ENCODE data around the gene JAKMIP2. TPM values are rescaled to one million over a fixed set of nuclear protein-coding genes. Genes with fewer than 3 reads are reported as not detected.

The JAKMIP2 gene
- total and polyA plus RNA-seq, 7 donors: 0.01 to 0.08 (median 0.06) TPM; not detected in 2

GRCh38 chr5:147693233-147693632 is 89.3 kb downstream of the JAKMIP2 start:
- Histone ChIP-seq H3K27ac (no peak overlapping the region), H3K4me3 (no peak overlapping the region), H3K27me3 (ENCODE audit: insufficient read depth in 3 of 3, low read length in 2 of 3) (peaks cover 0 to 2% (median 0%) of the 10 kb centered on the region in 3 donors), H3K36me3 (ENCODE audit: insufficient read depth in 1 of 2, low read depth in 1 of 2) (no peaks in the 10 kb centered on the region), H3K4me1 (no peaks in the 10 kb centered on the region), H3K9me3 (no peaks in the 10 kb centered on the region)
- WGBS, 3 donors: 95 to 98% (median 98%) methylated on average over 1 of the region's 1 CpG
- DNase-seq (no peak), ATAC-seq (no peak)
- no peak for TF ChIP-seq CTCF (IDR thresholded peaks at IDR 0.05)
- intact Hi-C loops (cut with DNase I): no loop called here

GRCh38 chr5:147691130-147691529 is 91.4 kb downstream of the JAKMIP2 start:
- intact Hi-C loops (cut with DNase I): no loop called here
- H3K27ac ChIP-seq: no peak overlapping the region
- 55 to 59% (median 58%) methylated on average over 3 of the region's 3 CpGs for whole genome bisulfite sequencing, 3 donors
- no peak for TF ChIP-seq CTCF (IDR thresholded peaks at IDR 0.05)
- H3K4me3 ChIP-seq: no peak overlapping the region
- DNase-seq (no peak), ATAC-seq (no peak)
- no peaks in the 10 kb centered on the region for H3K9me3 ChIP-seq
- no peaks in the 10 kb centered on the region for H3K27me3 ChIP-seq (ENCODE audit: insufficient read depth in 3 of 3, low read length in 2 of 3)
- no peaks in the 10 kb centered on the region for H3K4me1 ChIP-seq
- H3K36me3 ChIP-seq (ENCODE audit: insufficient read depth in 1 of 2, low read depth in 1 of 2): no peaks in the 10 kb centered on the region

- H3K36me3 ChIP-seq (ENCODE audit: insufficient read depth in 1 of 2, low read depth in 1 of 2): no peaks in the 10 kb centered on the region
- no peaks in the 10 kb centered on the region for H3K9me3 ChIP-seq
- H3K4me1 ChIP-seq: no peaks in the 10 kb centered on the region
- ATAC-seq (no peak), DNase-seq (no peak)
- H3K4me3 ChIP-seq: no peak overlapping the region
- TF ChIP-seq CTCF (IDR thresholded peaks at IDR 0.05): no peak
- intact Hi-C loops (cut with DNase I): no loop called here
- WGBS, 3 donors: 79 to 91% (median 89%) methylated on average over 2 of the region's 2 CpGs
- no peaks in the 10 kb centered on the region for H3K27me3 ChIP-seq (ENCODE audit: insufficient read depth in 3 of 3, low read length in 2 of 3)
- H3K27ac ChIP-seq: no peak overlapping the region
Observed at GRCh38 chr5:147690595-147690994, 91.9 kb downstream of the JAKMIP2 start.

GRCh38 chr5:147689426-147689825 is 93.1 kb downstream of the JAKMIP2 start:
- Histone ChIP-seq H3K9me3 (no peaks in the 10 kb centered on the region), H3K4me1 (no peaks in the 10 kb centered on the region), H3K27me3 (ENCODE audit: insufficient read depth in 3 of 3, low read length in 2 of 3) (no peaks in the 10 kb centered on the region), H3K27ac (no peak overlapping the region), H3K4me3 (no peak overlapping the region), H3K36me3 (ENCODE audit: insufficient read depth in 1 of 2, low read depth in 1 of 2) (no peaks in the 10 kb centered on the region)
- WGBS, 3 donors: 67 to 76% (median 73%) methylated on average over 4 of the region's 4 CpGs
- no peak for TF ChIP-seq CTCF (IDR thresholded peaks at IDR 0.05)
- intact Hi-C loops (cut with DNase I): no loop called here
- ATAC-seq: no peak
- no peak for DNase-seq

- DNase-seq (no peak), ATAC-seq (no peak)
- WGBS, 3 donors: 34 to 42% (median 41%) methylated on average over 8 of the region's 8 CpGs
- intact Hi-C loops (cut with DNase I): no loop called here
- no peaks in the 10 kb centered on the region for H3K4me1 ChIP-seq
- no peak overlapping the region for H3K27ac ChIP-seq
- TF ChIP-seq CTCF (IDR thresholded peaks at IDR 0.05): no peak
- H3K9me3 ChIP-seq: no peaks in the 10 kb centered on the region
- H3K36me3 ChIP-seq (ENCODE audit: insufficient read depth in 1 of 2, low read depth in 1 of 2): no peaks in the 10 kb centered on the region
- H3K27me3 ChIP-seq (ENCODE audit: insufficient read depth in 3 of 3, low read length in 2 of 3): no peaks in the 10 kb centered on the region
- no peak overlapping the region for H3K4me3 ChIP-seq
Observed at GRCh38 chr5:147688656-147689356, 93.7 kb downstream of the JAKMIP2 start.

All from psoas muscle (tissue), 8 donors.